SJSA1 (cell line): Measurements from ENCODE around the gene PROSER3. TPM values are rescaled to one million over a fixed set of nuclear protein-coding genes. Genes with fewer than 3 reads are reported as not detected.

ENCODE experiments used
- DNase-seq, 2 experiments: peaks; one replicate each; pipeline ENCODE4 v3.0.0-alpha.2; 2015 to 2020; ENCODE audit warnings: low spot score in 2 of 2, low read depth in 1 of 2
- H3K27ac ChIP-seq: fragments of 250-450 bp; sonication (Bioruptor Pico); 2 replicates; pipeline ENCODE4 v1.5.1; 2020; ENCODE audit warnings: mild to moderate bottlenecking, moderate library complexity
- H3K27me3 ChIP-seq: fragments of 250-450 bp; sonication (Bioruptor Pico); replicated peaks from 2 replicates; pipeline ENCODE4 v1.5.1; 2020; ENCODE audit warnings: mild to moderate bottlenecking, moderate library complexity
- H3K36me3 ChIP-seq: fragments of 250-450 bp; sonication (Bioruptor Pico); 2 replicates; pipeline ENCODE4 v1.5.1; 2020; ENCODE audit warnings: mild to moderate bottlenecking
- H3K4me1 ChIP-seq: fragments of 250-450 bp; sonication (Bioruptor Pico); replicated peaks from 2 replicates; pipeline ENCODE4 v1.6.1; 2021; ENCODE audit warnings: mild to moderate bottlenecking
- H3K4me3 ChIP-seq: fragments of 250-450 bp; sonication (Bioruptor Pico); 2 replicates; pipeline ENCODE4 v1.5.1; 2020; ENCODE audit warnings: mild to moderate bottlenecking
- H3K9me3 ChIP-seq: fragments of 250-450 bp; sonication (Bioruptor Pico); replicated peaks from 2 replicates; pipeline ENCODE4 v1.5.1; 2020; ENCODE audit warnings: mild to moderate bottlenecking
- total RNA-seq: library from RNA; depleted of rRNA; stranded (reverse); fragments of >200 nt; shearing (Covaris generic); gene quantifications from 2 replicates; pipeline ENCODE4 v1.2.3, GENCODE V29; 2014

The PROSER3 gene
- total RNA-seq, 1 experiment from 2014 or later: 8.8 TPM

DNA sequence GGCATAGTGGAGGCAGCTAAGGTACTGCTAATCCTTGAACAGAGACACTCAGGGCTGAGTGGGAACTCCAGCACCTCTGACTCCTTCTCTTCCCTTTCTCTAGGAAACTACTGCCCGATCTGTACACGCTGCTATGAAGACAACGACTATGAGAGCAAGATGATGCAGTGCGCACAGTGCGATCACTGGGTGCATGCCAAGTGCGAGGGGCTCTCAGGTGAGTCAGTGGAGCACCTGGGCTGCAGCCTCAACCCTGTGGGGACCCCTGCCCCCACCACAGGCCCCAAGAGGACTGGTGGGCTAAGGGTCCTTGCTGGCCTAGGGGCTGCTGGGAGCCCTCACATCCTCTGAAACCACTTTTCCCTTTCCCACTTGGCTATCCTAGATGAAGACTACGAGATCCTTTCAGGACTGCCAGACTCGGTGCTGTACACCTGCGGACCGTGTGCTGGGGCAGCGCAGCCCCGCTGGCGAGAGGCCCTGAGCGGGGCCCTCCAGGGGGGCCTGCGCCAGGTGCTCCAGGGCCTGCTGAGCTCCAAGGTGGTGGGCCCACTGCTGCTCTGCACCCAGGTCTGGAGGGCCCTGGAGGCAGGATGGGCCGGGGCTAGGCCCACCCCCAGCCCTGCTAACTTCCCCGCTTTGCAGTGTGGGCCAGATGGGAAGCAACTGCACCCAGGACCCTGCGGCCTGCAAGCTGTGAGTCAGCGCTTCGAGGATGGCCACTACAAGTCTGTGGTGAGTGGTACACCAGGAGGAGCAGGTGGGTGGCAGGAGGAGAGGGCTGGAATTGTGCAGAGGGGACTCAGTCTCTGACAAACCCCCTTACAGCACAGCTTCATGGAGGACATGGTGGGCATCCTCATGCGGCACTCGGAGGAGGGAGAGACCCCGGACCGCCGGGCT is 30.7 kb upstream of the PROSER3 start:
- Histone ChIP-seq H3K4me3 (no peak overlapping the region), H3K27ac (no peak overlapping the region), H3K36me3 (peaks cover 98% of the 10 kb centered on the region), H3K27me3 (no peaks in the 10 kb centered on the region), H3K4me1 (no peaks in the 10 kb centered on the region), H3K9me3 (no peaks in the 10 kb centered on the region)
- DNase-seq: no peak

GRCh38 chr19:35727956-35728706 is 29.8 kb upstream of the PROSER3 start:
- no peak overlapping the region for H3K27ac ChIP-seq
- H3K4me3 ChIP-seq: no peak overlapping the region
- H3K4me1 ChIP-seq: no peaks in the 10 kb centered on the region
- H3K9me3 ChIP-seq: no peaks in the 10 kb centered on the region
- no peak for DNase-seq
- H3K27me3 ChIP-seq: no peaks in the 10 kb centered on the region
- peaks cover 97% of the 10 kb centered on the region for H3K36me3 ChIP-seq

- no peaks in the 10 kb centered on the region for H3K9me3 ChIP-seq
- DNase-seq: no peak
- no peaks in the 10 kb centered on the region for H3K4me1 ChIP-seq
- no peaks in the 10 kb centered on the region for H3K27me3 ChIP-seq
- H3K4me3 ChIP-seq: no peak overlapping the region
- H3K27ac ChIP-seq: no peak overlapping the region
- peaks cover 95% of the 10 kb centered on the region for H3K36me3 ChIP-seq
These were observed 29.0 kb upstream of the PROSER3 start for GRCh38 chr19:35729021-35729420.

DNA sequence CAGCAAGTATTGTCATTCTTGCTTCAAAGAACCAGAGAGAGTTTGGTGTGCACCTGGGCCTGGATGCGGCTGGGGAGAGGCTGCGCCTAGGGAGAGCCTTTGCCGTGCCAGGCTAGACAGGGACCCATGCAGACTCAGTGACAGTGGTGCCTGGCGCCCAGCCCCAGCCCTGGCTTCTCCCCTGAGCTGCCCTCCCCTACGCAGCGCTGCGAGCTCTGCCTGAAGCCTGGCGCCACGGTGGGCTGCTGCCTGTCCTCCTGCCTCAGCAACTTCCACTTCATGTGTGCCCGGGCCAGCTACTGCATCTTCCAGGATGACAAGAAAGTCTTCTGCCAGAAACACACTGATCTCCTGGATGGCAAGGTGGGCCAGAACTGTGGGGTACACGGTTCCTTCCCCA is 28.2 kb upstream of the PROSER3 start:
- H3K4me1 ChIP-seq: no peaks in the 10 kb centered on the region
- H3K4me3 ChIP-seq: no peak overlapping the region
- H3K27me3 ChIP-seq: no peaks in the 10 kb centered on the region
- no peaks in the 10 kb centered on the region for H3K9me3 ChIP-seq
- no peak for DNase-seq
- peaks cover 95% of the 10 kb centered on the region for H3K36me3 ChIP-seq
- no peak overlapping the region for H3K27ac ChIP-seq

- no peak overlapping the region for H3K4me3 ChIP-seq
- DNase-seq: no peak
- no peaks in the 10 kb centered on the region for H3K4me1 ChIP-seq
- H3K36me3 ChIP-seq: peaks cover 95% of the 10 kb centered on the region
- no peak overlapping the region for H3K27ac ChIP-seq
- H3K9me3 ChIP-seq: no peaks in the 10 kb centered on the region
- no peaks in the 10 kb centered on the region for H3K27me3 ChIP-seq
These were observed 27.6 kb upstream of the PROSER3 start for GRCh38 chr19:35730326-35730725.

DNA sequence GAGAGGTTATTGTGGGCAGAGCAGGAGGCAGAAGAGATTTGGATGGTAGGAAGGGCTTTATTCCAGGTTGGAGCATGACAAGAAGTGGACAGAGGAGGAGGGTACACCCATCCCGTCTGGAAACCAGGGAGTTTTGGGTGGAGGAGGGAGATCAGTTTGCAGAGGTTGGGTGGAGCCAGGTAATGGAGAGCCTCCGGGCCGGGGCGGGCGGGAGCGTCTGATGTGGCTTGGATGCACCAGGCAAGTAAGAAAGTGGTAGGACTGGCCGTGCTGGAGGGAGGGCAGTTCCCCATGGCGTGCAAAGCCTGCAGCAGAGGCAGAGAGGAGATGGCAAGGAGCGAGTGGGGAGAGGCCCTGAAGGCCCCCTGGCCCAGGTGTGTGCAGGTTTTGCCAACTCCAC is 26.6 kb upstream of the PROSER3 start:
- DNase-seq: no peak
- no peaks in the 10 kb centered on the region for H3K9me3 ChIP-seq
- no peaks in the 10 kb centered on the region for H3K27me3 ChIP-seq
- no peaks in the 10 kb centered on the region for H3K4me1 ChIP-seq
- no peak overlapping the region for H3K27ac ChIP-seq
- H3K36me3 ChIP-seq: peaks cover 95% of the 10 kb centered on the region
- no peak overlapping the region for H3K4me3 ChIP-seq

DNA sequence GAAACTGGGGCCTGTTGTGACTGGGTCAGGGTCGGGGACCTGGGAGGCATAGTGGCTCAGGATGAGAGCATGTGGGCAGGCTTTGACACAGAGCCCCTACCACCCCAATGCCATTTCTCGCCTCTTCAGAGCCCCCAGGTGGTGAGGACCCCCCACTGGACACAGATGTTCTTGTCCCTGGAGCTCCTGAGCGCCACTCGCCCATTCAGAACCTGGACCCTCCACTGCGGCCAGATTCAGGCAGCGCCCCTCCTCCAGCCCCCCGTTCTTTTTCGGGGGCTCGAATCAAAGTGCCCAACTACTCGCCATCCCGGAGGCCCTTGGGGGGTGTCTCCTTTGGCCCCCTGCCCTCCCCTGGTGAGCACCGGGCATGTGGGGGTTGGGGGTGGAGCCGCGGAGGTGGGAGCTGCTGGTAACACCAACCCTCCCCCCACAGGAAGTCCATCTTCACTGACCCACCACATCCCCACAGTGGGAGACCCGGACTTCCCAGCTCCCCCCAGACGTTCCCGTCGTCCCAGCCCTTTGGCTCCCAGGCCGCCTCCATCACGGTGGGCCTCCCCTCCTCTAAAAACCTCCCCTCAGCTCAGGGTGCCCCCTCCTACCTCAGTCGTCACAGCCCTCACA is 26.1 kb upstream of the PROSER3 start:
- Histone ChIP-seq H3K27ac (no peak overlapping the region), H3K36me3 (peaks cover 97% of the 10 kb centered on the region)
- DNase-seq: no peak

DNA sequence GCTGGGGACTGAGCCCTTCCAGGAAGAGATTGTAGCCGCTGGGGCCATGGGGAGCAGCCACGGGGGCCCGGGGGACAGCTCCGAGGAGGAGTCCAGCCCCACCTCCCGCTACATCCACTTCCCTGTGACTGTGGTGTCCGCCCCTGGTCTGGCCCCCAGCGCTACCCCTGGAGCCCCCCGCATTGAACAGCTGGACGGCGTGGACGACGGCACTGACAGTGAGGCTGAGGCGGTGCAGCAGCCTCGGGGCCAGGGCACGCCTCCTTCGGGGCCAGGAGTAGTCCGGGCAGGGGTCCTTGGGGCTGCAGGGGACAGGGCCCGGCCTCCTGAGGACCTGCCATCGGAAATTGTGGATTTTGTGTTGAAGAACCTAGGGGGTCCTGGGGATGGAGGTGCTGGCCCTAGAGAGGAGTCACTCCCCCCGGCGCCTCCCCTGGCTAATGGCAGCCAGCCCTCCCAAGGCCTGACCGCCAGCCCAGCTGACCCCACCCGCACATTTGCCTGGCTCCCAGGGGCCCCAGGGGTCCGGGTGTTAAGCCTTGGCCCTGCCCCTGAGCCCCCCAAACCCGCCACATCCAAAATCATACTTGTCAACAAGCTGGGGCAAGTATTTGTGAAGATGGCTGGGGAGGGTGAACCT is 25.3 kb upstream of the PROSER3 start:
- peaks cover 97% of the 10 kb centered on the region for H3K36me3 ChIP-seq
- no peaks in the 10 kb centered on the region for H3K4me1 ChIP-seq
- DNase-seq: no peak
- no peak overlapping the region for H3K4me3 ChIP-seq
- H3K27ac ChIP-seq: no peak overlapping the region
- no peaks in the 10 kb centered on the region for H3K27me3 ChIP-seq
- no peaks in the 10 kb centered on the region for H3K9me3 ChIP-seq

More for the DNA sequence above, 26.1 kb upstream of the PROSER3 start:
- no peaks in the 10 kb centered on the region for H3K9me3 ChIP-seq
- H3K4me1 ChIP-seq: no peaks in the 10 kb centered on the region
- H3K4me3 ChIP-seq: no peak overlapping the region
- H3K27me3 ChIP-seq: no peaks in the 10 kb centered on the region

DNA sequence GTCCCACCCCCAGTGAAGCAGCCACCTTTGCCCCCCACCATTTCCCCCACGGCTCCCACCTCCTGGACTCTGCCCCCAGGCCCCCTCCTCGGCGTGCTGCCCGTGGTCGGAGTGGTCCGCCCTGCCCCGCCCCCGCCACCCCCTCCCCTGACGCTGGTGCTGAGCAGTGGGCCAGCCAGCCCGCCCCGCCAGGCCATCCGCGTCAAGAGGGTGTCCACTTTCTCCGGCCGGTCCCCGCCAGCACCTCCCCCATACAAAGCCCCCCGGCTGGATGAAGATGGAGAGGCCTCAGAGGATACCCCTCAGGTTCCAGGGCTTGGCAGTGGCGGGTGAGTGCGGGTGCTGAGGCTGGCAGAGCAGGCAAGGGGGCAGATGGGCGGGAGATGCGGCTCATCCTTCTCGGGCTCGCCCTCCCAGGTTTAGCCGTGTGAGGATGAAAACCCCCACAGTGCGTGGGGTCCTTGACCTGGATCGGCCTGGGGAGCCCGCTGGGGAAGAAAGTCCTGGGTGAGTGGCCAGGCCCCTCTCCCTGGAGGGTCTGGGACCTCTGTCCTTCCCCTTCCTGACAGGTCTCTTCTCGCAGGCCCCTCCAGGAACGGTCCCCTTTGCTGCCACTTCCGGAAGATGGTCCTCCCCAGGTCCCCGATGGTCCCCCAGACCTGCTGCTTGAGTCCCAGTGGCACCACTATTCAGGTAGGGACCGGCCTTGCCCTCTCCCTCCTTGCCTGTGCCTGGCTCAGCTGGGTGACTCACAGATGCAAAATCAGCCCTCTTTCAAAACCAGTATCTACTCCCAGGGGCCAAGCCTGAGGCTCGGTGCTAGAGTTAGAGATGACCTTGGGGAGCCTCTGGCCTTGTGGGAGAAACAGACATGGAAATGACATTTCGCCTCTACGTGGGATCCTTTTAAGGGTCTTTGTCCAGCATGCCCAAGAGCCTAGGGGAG is 24.5 kb upstream of the PROSER3 start:
- Histone ChIP-seq H3K27me3 (no peaks in the 10 kb centered on the region), H3K36me3 (peaks cover 97% of the 10 kb centered on the region), H3K4me1 (no peaks in the 10 kb centered on the region), H3K9me3 (no peaks in the 10 kb centered on the region), H3K27ac (no peak overlapping the region), H3K4me3 (no peak overlapping the region)
- DNase-seq: no peak

GRCh38 chr19:35734273-35734672 is 23.7 kb upstream of the PROSER3 start:
- no peak overlapping the region for H3K4me3 ChIP-seq
- DNase-seq: no peak
- no peaks in the 10 kb centered on the region for H3K9me3 ChIP-seq
- H3K36me3 ChIP-seq: peaks cover 96% of the 10 kb centered on the region
- no peaks in the 10 kb centered on the region for H3K27me3 ChIP-seq
- no peaks in the 10 kb centered on the region; the same call in 1 of the 2 replicates for H3K4me1 ChIP-seq
- no peak overlapping the region for H3K27ac ChIP-seq

DNA sequence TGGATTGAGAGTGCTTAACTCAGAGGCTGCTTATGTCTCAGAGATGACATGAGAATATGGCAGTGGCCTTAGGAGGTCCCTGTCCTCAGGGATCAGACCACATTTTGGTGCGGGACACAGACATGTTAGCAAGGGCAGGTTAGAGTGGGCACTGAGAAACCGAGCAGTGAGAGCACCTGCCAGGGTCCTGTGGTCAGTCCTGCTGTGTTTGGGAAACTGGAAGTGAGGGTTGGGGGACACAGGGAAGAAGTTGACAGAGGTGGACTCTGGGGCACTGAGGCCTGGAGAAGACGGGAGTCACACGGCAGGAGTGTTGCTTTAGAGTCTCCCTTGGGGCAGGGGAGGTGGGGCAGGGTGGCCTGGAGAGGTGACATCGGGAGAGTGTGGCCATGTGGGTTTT is 23.1 kb upstream of the PROSER3 start:
- Histone ChIP-seq H3K4me1 (peaks cover 2% of the 10 kb centered on the region), H3K4me3 (no peak overlapping the region), H3K27me3 (no peaks in the 10 kb centered on the region), H3K36me3 (peaks cover 90% of the 10 kb centered on the region), H3K27ac (no peak overlapping the region), H3K9me3 (no peaks in the 10 kb centered on the region)
- no peak for DNase-seq

GRCh38 chr19:35736913-35737886 is 20.8 kb upstream of the PROSER3 start:
- no peak overlapping the region for H3K4me3 ChIP-seq
- H3K27ac ChIP-seq: no peak overlapping the region
- H3K27me3 ChIP-seq: no peaks in the 10 kb centered on the region
- H3K4me1 ChIP-seq: peaks cover 11% of the 10 kb centered on the region
- H3K9me3 ChIP-seq: no peaks in the 10 kb centered on the region
- peaks cover 67% of the 10 kb centered on the region for H3K36me3 ChIP-seq
- DNase-seq: no peak
